Osteocyte (in vitro differentiated cells): ENCODE data around the gene KIRREL3. TPM values are rescaled to one million over a fixed set of nuclear protein-coding genes. Genes with fewer than 3 reads are reported as not detected.

Experiments used
- DNase-seq: peaks from one replicate; pipeline ENCODE4 v3.0.0; 2021; ENCODE audit warnings: mixed read lengths; ENCODE audit not compliant: unreplicated experiment; ENCODE audit errors: extremely low spot score
- H3K27ac Mint-ChIP-seq: one replicate; pipeline ENCODE4 v1.8.0; 2021; ENCODE audit warnings: mild to moderate bottlenecking, mixed read lengths; ENCODE audit not compliant: unreplicated experiment
- H3K27me3 Mint-ChIP-seq: one replicate; pipeline ENCODE4 v1.8.0; 2021; ENCODE audit warnings: mixed read lengths; ENCODE audit not compliant: unreplicated experiment
- H3K36me3 Mint-ChIP-seq: one replicate; pipeline ENCODE4 v1.8.0; 2021; ENCODE audit warnings: mixed read lengths; ENCODE audit not compliant: unreplicated experiment
- H3K4me1 Mint-ChIP-seq: one replicate; pipeline ENCODE4 v1.8.0; 2021; ENCODE audit warnings: mixed read lengths; ENCODE audit not compliant: unreplicated experiment
- H3K4me3 Mint-ChIP-seq: one replicate; pipeline ENCODE4 v1.8.0; 2021; ENCODE audit warnings: mild to moderate bottlenecking, moderate library complexity, mixed read lengths; ENCODE audit not compliant: unreplicated experiment
- H3K9me3 Mint-ChIP-seq: one replicate; pipeline ENCODE4 v1.8.0; 2021; ENCODE audit warnings: mixed read lengths; ENCODE audit not compliant: unreplicated experiment
- CTCF ChIP-seq: fragments of 200-600 bp; sonication (generic); IDR thresholded peaks from 2 replicates; pipeline ENCODE4 v1.5.0; 2021; ENCODE audit warnings: antibody characterized with exemption, mild to moderate bottlenecking, moderate library complexity
- total RNA-seq: library from RNA; stranded (reverse); gene quantifications from 2 replicates; pipeline ENCODE4 v1.2.1, GENCODE V29; 2021

The KIRREL3 gene
- total RNA-seq, 1 donor from 2014 or later: 1.2 TPM

DNA sequence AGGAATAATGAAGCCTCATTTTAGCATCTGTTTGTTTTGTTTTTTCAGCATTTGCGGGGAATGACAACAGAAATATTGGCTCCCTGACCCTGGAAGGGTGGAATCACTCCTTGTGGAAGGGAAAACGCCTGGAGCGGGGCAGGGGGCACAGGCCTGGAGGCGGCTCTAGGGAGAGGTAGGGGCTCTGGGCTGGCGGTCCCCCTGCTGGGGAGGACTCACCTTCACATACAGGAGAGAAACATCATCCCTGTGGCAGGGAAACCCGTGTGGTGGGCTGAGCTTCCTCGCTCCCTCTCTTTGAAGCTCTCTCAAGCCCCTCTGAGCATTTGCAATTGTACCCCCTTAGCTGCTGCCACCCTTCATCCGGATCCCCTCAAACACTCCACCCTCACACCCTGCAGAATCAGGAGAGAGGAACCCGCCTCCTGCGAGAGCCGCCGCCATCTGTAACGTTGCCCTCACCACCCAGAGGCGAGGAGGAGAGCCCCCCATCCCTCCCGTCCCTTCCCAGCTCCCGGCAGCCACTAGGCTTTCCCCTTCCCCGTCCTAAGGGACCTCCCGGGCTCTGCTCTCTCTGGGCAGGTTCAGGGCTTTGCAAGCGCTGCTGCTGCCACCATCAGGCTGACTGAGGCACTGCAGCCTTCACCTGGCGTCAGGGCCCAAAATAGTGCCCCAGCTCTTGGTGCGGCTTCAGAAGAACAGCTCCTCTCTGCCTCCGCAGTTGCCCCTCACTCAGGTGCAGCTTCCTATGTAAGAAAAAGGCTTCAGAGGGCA, 10.4 kb downstream of the KIRREL3 start:
- no peaks in the 10 kb centered on the region for H3K36me3 Mint-ChIP-seq
- peak; percentile 96 for TF ChIP-seq CTCF
- H3K9me3 Mint-ChIP-seq: no peaks in the 10 kb centered on the region
- peaks cover 40% of the 10 kb centered on the region for H3K4me1 Mint-ChIP-seq
- H3K27ac Mint-ChIP-seq: peak overlapping the region; percentile 51
- no peaks in the 10 kb centered on the region for H3K27me3 Mint-ChIP-seq
- DNase-seq: peak; percentile 92
- no peak overlapping the region for H3K4me3 Mint-ChIP-seq

GRCh38 chr11:126988655-126989054, 11.9 kb downstream of the KIRREL3 start:
- Mint-ChIP-seq H3K4me1 (peaks cover 36% of the 10 kb centered on the region), H3K36me3 (no peaks in the 10 kb centered on the region), H3K27ac (no peak overlapping the region), H3K27me3 (no peaks in the 10 kb centered on the region), H3K9me3 (no peaks in the 10 kb centered on the region), H3K4me3 (no peak overlapping the region)
- DNase-seq: no peak
- TF ChIP-seq CTCF: no peak

DNA sequence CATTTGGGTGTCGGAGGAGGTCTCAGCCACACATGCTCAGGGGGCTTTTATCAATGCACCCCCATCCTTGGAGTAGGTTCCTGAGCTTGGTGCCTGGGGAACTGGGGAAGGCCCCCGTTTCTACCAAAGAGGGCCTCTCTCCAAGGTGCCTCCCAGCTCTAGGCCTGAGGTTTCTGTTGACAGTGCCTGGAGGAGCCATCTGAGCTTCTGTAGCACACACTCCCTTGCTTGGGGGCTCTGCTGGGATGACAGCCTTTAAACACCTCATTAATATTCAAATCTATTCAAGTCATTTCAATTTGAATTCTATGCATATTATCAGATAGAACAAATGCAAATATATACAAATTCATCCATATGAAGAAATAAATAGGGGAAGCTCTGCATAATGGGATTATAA, 18.9 kb downstream of the KIRREL3 start:
- H3K27ac Mint-ChIP-seq: no peak overlapping the region
- no peaks in the 10 kb centered on the region for H3K9me3 Mint-ChIP-seq
- H3K4me1 Mint-ChIP-seq: no peaks in the 10 kb centered on the region
- no peak overlapping the region for H3K4me3 Mint-ChIP-seq
- H3K27me3 Mint-ChIP-seq: no peaks in the 10 kb centered on the region
- H3K36me3 Mint-ChIP-seq: no peaks in the 10 kb centered on the region
- TF ChIP-seq CTCF: no peak
- no peak for DNase-seq

GRCh38 chr11:126978911-126979310, 21.7 kb downstream of the KIRREL3 start:
- Mint-ChIP-seq H3K4me1 (no peaks in the 10 kb centered on the region), H3K4me3 (no peak overlapping the region), H3K36me3 (no peaks in the 10 kb centered on the region), H3K27ac (no peak overlapping the region), H3K27me3 (no peaks in the 10 kb centered on the region), H3K9me3 (no peaks in the 10 kb centered on the region)
- no peak for TF ChIP-seq CTCF
- no peak for DNase-seq

GRCh38 chr11:126978165-126978564, 22.4 kb downstream of the KIRREL3 start:
- no peak for TF ChIP-seq CTCF
- H3K4me1 Mint-ChIP-seq: no peaks in the 10 kb centered on the region
- H3K36me3 Mint-ChIP-seq: no peaks in the 10 kb centered on the region
- no peak overlapping the region for H3K27ac Mint-ChIP-seq
- DNase-seq: no peak
- no peaks in the 10 kb centered on the region for H3K27me3 Mint-ChIP-seq
- no peaks in the 10 kb centered on the region for H3K9me3 Mint-ChIP-seq
- H3K4me3 Mint-ChIP-seq: no peak overlapping the region
